NT2/D1 (cell line): Measurements from ENCODE around the gene GEMIN7.

Experiments used
- DNase-seq: peaks from one replicate; pipeline ENCODE4 v3.0.0-alpha.2; 2011; ENCODE audit warnings: low read depth, low spot score
- H3K27me3 ChIP-seq: 2 replicates; pipeline ENCODE4 v1.6.0; 2011; ENCODE audit warnings: mild to moderate bottlenecking; ENCODE audit not compliant: insufficient read length, insufficient read depth
- H3K36me3 ChIP-seq: 2 replicates; pipeline ENCODE4 v1.6.1; 2011; ENCODE audit warnings: mild to moderate bottlenecking, low read length, mixed read lengths; ENCODE audit not compliant: insufficient read depth, insufficient read length
- H3K4me1 ChIP-seq: 2 replicates; pipeline ENCODE4 v1.5.1; 2011; ENCODE audit not compliant: insufficient read depth, insufficient read length
- H3K4me3 ChIP-seq: 2 replicates; pipeline ENCODE4 v1.5.1; 2011; ENCODE audit warnings: low read depth; ENCODE audit not compliant: insufficient read length
- H3K9ac ChIP-seq: 2 replicates; pipeline ENCODE4 v1.6.0; 2011; ENCODE audit warnings: low read depth; ENCODE audit not compliant: insufficient read length
- H3K9me3 ChIP-seq: 2 replicates; pipeline ENCODE4 v1.5.1; 2011; ENCODE audit warnings: mild to moderate bottlenecking, low read length; ENCODE audit not compliant: insufficient read depth
- SUZ12 ChIP-seq: IDR thresholded peaks from 2 replicates; pipeline ENCODE4 v1.6.1; 2011; ENCODE audit not compliant: insufficient read length, insufficient read depth; ENCODE audit errors: extremely low read depth
- YY1 ChIP-seq: IDR thresholded peaks from 2 replicates; pipeline ENCODE4 v1.6.1; 2011; ENCODE audit not compliant: insufficient read length, insufficient read depth
- ZNF274 ChIP-seq: IDR thresholded peaks from 2 replicates; pipeline ENCODE4 v1.6.1; 2011; ENCODE audit warnings: mild to moderate bottlenecking, low read depth, low read length

The GEMIN7 gene

GRCh38 chr19:45079063-45079910 lies at the start of gene GEMIN7:
TSS of gene GEMIN7 (plus strand) at chr19:45079260. CDS start at chr19:45090115, 10,855 bp downstream.
- peaks cover 12% of the 10 kb centered on the region for H3K36me3 ChIP-seq
- TF ChIP-seq ZNF274 (no peak), YY1 (no peak), SUZ12 (no peak)
- H3K4me3 ChIP-seq, result peak within 1 kb of the TSS; percentile 82
- no peaks in the 10 kb centered on the region for H3K9me3 ChIP-seq
- DNase-seq, result peak; percentile 63
- peaks cover 3% of the 10 kb centered on the region for H3K4me1 ChIP-seq
- H3K27me3 ChIP-seq, result no peaks in the 10 kb centered on the region
- H3K9ac ChIP-seq, result peak within 1 kb of the TSS; percentile 95

- DNase-seq, result no peak
- Histone ChIP-seq H3K9ac (no peak overlapping the region), H3K9me3 (no peaks in the 10 kb centered on the region), H3K27me3 (no peaks in the 10 kb centered on the region), H3K4me3 (no peak overlapping the region), H3K4me1 (no peaks in the 10 kb centered on the region), H3K36me3 (peaks cover 44% of the 10 kb centered on the region)
- TF ChIP-seq ZNF274, result no peak
- TF ChIP-seq YY1, result no peak
- no peak for TF ChIP-seq SUZ12
These were observed 48.2 kb upstream of the GEMIN7 start for GRCh38 chr19:45030825-45031224.

GRCh38 chr19:45032421-45032820 lies 46.6 kb upstream of the GEMIN7 start:
- DNase-seq, result no peak
- TF ChIP-seq SUZ12 (no peak), YY1 (no peak), ZNF274 (no peak)
- H3K27me3 ChIP-seq, result no peaks in the 10 kb centered on the region
- H3K9me3 ChIP-seq, result no peaks in the 10 kb centered on the region
- no peaks in the 10 kb centered on the region for H3K4me1 ChIP-seq
- H3K9ac ChIP-seq, result no peak overlapping the region
- H3K4me3 ChIP-seq, result no peak overlapping the region
- peaks cover 51% of the 10 kb centered on the region for H3K36me3 ChIP-seq

- Histone ChIP-seq H3K9me3 (no peaks in the 10 kb centered on the region), H3K27me3 (no peaks in the 10 kb centered on the region), H3K4me1 (peaks cover 9% of the 10 kb centered on the region), H3K4me3 (no peak overlapping the region), H3K36me3 (peaks cover 45% of the 10 kb centered on the region), H3K9ac (no peak overlapping the region)
- TF ChIP-seq YY1 (no peak), SUZ12 (no peak), ZNF274 (no peak)
- DNase-seq, result no peak
These were observed 43.3 kb upstream of the GEMIN7 start for GRCh38 chr19:45035755-45036154.

GRCh38 chr19:45037393-45038169 lies 41.5 kb upstream of the GEMIN7 start:
- no peaks in the 10 kb centered on the region for H3K9me3 ChIP-seq
- no peak for TF ChIP-seq ZNF274
- no peak for TF ChIP-seq YY1
- TF ChIP-seq SUZ12, result no peak
- H3K4me3 ChIP-seq, result no peak overlapping the region
- peaks cover 9% of the 10 kb centered on the region for H3K4me1 ChIP-seq
- no peak for DNase-seq
- H3K9ac ChIP-seq, result no peak overlapping the region
- no peaks in the 10 kb centered on the region for H3K27me3 ChIP-seq
- peaks cover 49% of the 10 kb centered on the region for H3K36me3 ChIP-seq

- TF ChIP-seq SUZ12 (no peak), ZNF274 (no peak), YY1 (no peak)
- H3K9ac ChIP-seq, result peak within 1 kb of the TSS; percentile 93
- peaks cover 53% of the 10 kb centered on the region for H3K36me3 ChIP-seq
- DNase-seq, result peak; percentile 66
- no peaks in the 10 kb centered on the region for H3K27me3 ChIP-seq
- H3K9me3 ChIP-seq, result no peaks in the 10 kb centered on the region
- peaks cover 9% of the 10 kb centered on the region for H3K4me1 ChIP-seq
- peak within 1 kb of the TSS; percentile 97 for H3K4me3 ChIP-seq
These were observed 39.8 kb upstream of the GEMIN7 start, which contains the start of gene CLASRP for GRCh38 chr19:45038931-45039893. TSS of gene CLASRP (plus strand) at chr19:45039045. CDS start at chr19:45040213, 1,168 bp downstream.
